Vagina (tissue), 2 donors: ENCODE data around the gene GATAD2B. TPM values are rescaled to one million over a fixed set of nuclear protein-coding genes. Genes with fewer than 3 reads are reported as not detected.

Source experiments
- DNase-seq, 2 donors: peaks; one replicate each; pipeline ENCODE4 v3.0.0-alpha.2; 2017; ENCODE audit errors: extremely low spot score in 2 of 2
- H3K27ac ChIP-seq: fragments of 200-600 bp; sonication (generic); one replicate; pipeline ENCODE4 v1.5.1; 2019
- H3K27me3 ChIP-seq: fragments of 200-600 bp; sonication (generic); one replicate; pipeline ENCODE4 v1.5.1; 2019
- H3K36me3 ChIP-seq, 2 donors: fragments of 200-600 bp; sonication (generic); one replicate each; pipeline ENCODE4 v1.5.1; 2017 to 2019
- H3K4me1 ChIP-seq: fragments of 200-600 bp; sonication (generic); one replicate; pipeline ENCODE4 v1.5.1; 2019
- H3K4me3 ChIP-seq, 2 donors: fragments of 200-600 bp; sonication (generic); 1 replicate in 1 of 2; 2 replicates in 1 of 2; pipeline ENCODE4 v1.5.1; 2016 to 2019
- H3K9me3 ChIP-seq: fragments of 200-600 bp; sonication (generic); one replicate; pipeline ENCODE4 v1.5.1; 2019
- CTCF ChIP-seq, 3 experiments: fragments of 450-650 bp in 2 of 3; fragments of 200-600 bp in 1 of 3; sonication (generic) in 1 of 3; IDR thresholded peaks; one replicate each; pipeline ENCODE4 v1.5.1; 2017 to 2019; ENCODE audit warnings: antibody characterized with exemption in 3 of 3, mild to moderate bottlenecking in 2 of 3, moderate library complexity in 2 of 3
- POLR2A ChIP-seq, 2 donors: fragments of 450-650 bp; IDR thresholded peaks; one replicate each; pipeline ENCODE4 v1.6.1; 2017; ENCODE audit warnings: antibody characterized with exemption in 2 of 2, mild to moderate bottlenecking in 2 of 2, moderate library complexity in 2 of 2
- POLR2AphosphoS5 ChIP-seq, 2 donors: sonication (generic); formaldehyde crosslinking; IDR thresholded peaks; one replicate each; pipeline ENCODE4 v1.9.0; 2017; ENCODE audit warnings: antibody characterized with exemption in 2 of 2, mild to moderate bottlenecking in 2 of 2, low read depth in 1 of 2; ENCODE audit not compliant: insufficient read depth in 1 of 2
- intact Hi-C: fragments of 100-400 bp; cut with DNase I; formaldehyde crosslinking; loops from one replicate; pipeline ENCODE4 v1.15.1; 2023
- total RNA-seq: library from RNA; depleted of rRNA; stranded (reverse); fragments of >200 nt; gene quantifications from one replicate; pipeline ENCODE4 v1.2.3, GENCODE V29; 2016

Gene GATAD2B
- total RNA-seq, 1 donor from 2014 or later, result 24.1 TPM

- Histone ChIP-seq H3K4me1 (peaks cover 59% of the 10 kb centered on the region), H3K4me3 (peak overlapping the region; percentile 89 to 97), H3K27ac (peak overlapping the region; percentile 90), H3K9me3 (no peaks in the 10 kb centered on the region), H3K36me3 (peaks cover 0 to 21% of the 10 kb centered on the region in 2 donors), H3K27me3 (no peaks in the 10 kb centered on the region)
- DNase-seq, result no peak
- TF ChIP-seq POLR2AphosphoS5 (IDR thresholded peaks at IDR 0.05; ENCODE audit: insufficient read depth in 1 of 2, low read depth in 1 of 2) (no peak), POLR2A (IDR thresholded peaks at IDR 0.05) (no peak), CTCF (IDR thresholded peaks at IDR 0.05) (no peak)
- intact Hi-C loops, result loop anchor here (10.0 kb wide), 1 partner anchor 283 kb away; the partner anchor contains the start of genes ILF2 and NPR1
Measured at GRCh38 chr1:153957744-153958110, 35.0 kb upstream of the GATAD2B start.

DNA sequence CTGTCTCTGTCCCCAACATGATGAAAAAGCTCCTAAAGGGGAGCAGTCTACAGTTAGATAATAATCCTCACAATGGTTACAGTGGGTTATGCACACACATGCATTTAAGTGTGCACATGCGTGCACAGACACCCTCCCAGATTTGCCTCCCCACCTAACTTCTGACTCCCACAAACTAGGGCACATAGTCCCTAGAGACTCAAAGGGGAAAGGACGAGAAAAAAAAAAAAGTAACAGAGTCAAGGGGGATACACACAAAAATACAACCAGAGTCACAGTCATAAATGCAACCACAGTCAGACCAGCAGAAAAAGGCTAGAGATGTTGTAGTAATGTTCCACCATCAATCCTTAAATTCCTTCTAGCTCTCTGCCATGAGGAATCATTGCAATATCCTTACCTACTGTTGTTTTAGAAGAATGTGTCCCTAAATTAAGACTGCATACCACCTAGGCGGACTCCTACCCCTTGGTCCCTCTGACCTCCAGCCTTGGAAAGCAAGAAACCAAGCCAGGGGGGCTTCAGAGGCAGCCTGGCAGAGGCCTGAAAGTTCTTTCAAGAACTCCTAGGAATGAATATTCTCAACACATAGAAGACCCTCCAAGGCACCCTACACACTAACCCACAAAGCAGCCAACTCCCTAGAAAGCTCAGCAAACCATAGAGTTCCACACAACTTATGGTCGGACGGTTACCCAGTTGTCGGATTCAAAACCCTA is 34.4 kb upstream of the GATAD2B start:
- Histone ChIP-seq H3K9me3 (no peaks in the 10 kb centered on the region), H3K4me1 (peaks cover 54% of the 10 kb centered on the region), H3K36me3 (peaks cover 0 to 27% of the 10 kb centered on the region in 2 donors), H3K27ac (peak overlapping the region; percentile 90), H3K27me3 (no peaks in the 10 kb centered on the region), H3K4me3 (peak overlapping the region; percentile 89 to 97)
- intact Hi-C loops, result loop anchor here (10.0 kb wide), 1 partner anchor 282 kb away; the partner anchor contains the start of genes ILF2 and NPR1
- no peak for DNase-seq
- TF ChIP-seq CTCF (IDR thresholded peaks at IDR 0.05) (no peak), POLR2AphosphoS5 (IDR thresholded peaks at IDR 0.05; ENCODE audit: insufficient read depth in 1 of 2, low read depth in 1 of 2) (no peak), POLR2A (IDR thresholded peaks at IDR 0.05) (no peak)

DNA sequence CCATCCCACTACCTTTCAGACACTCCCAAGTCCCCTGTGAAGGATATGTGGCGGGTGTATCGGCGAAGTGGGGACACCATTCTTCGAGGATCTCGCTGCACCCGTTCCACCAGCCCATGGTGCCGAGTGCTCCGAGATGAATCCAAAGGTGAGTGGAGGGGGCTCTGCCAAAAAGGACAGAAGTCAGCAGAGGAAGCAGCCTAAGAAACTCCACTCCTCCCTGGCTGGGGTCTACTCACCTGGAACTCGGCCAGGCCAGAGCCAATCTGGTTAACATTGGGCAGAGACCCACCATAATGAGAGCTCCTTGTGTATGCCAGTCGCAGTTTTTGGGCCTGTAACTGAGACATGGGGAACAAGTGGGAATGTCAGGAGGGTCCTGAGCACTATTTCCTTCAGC is 32.1 kb upstream of the GATAD2B start:
- H3K36me3 ChIP-seq, result peaks cover 0 to 41% of the 10 kb centered on the region in 2 donors
- no peaks in the 10 kb centered on the region for H3K27me3 ChIP-seq
- H3K4me1 ChIP-seq, result peaks cover 45% of the 10 kb centered on the region
- no peak overlapping the region for H3K27ac ChIP-seq
- H3K4me3 ChIP-seq, result no peak overlapping the region
- no peak for DNase-seq
- TF ChIP-seq POLR2AphosphoS5 (IDR thresholded peaks at IDR 0.05; ENCODE audit: insufficient read depth in 1 of 2, low read depth in 1 of 2), result no peak
- TF ChIP-seq POLR2A (IDR thresholded peaks at IDR 0.05), result no peak
- no peak for TF ChIP-seq CTCF (IDR thresholded peaks at IDR 0.05)
- intact Hi-C loops, result loop anchor here (10.0 kb wide), 1 partner anchor 280 kb away; the partner anchor contains the start of genes ILF2 and NPR1
- H3K9me3 ChIP-seq, result no peaks in the 10 kb centered on the region

DNA sequence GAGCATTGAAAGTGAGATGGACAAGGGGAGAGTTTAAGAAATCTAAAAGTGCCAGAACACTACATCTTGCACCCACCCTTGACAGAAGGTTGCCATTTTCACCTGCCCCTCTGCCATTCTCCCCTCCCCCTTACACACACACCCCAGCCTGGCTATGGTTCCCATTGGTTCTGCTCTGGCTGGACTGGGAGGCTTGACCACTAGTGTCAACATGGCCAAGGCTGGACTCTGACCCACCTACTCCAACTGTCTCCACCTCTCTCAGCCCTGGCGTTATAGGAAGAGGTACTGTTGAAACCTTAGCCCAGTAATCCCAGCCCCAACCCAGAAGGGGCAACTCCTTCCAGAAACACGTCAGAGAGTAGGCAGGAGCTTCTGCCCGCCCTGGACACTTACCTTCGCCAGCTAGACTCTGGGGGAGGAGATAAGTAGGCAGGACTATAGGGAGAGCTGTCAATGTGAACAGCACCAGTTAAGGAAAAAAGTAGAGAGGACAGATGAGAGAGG is 31.1 kb upstream of the GATAD2B start:
- Histone ChIP-seq H3K4me3 (no peak overlapping the region), H3K36me3 (peaks cover 0 to 48% of the 10 kb centered on the region in 2 donors), H3K4me1 (peaks cover 39% of the 10 kb centered on the region), H3K27ac (no peak overlapping the region), H3K9me3 (no peaks in the 10 kb centered on the region), H3K27me3 (no peaks in the 10 kb centered on the region)
- intact Hi-C loops, result loop anchor here (10.0 kb wide), 1 partner anchor 279 kb away; the partner anchor contains the start of genes ILF2 and NPR1
- TF ChIP-seq POLR2AphosphoS5 (IDR thresholded peaks at IDR 0.05; ENCODE audit: insufficient read depth in 1 of 2, low read depth in 1 of 2) (no peak), CTCF (IDR thresholded peaks at IDR 0.05) (no peak), POLR2A (IDR thresholded peaks at IDR 0.05) (no peak)
- DNase-seq, result no peak

GRCh38 chr1:153951801-153952200 is 29.0 kb upstream of the GATAD2B start:
- no peak overlapping the region for H3K4me3 ChIP-seq
- intact Hi-C loops, result loop anchor here (10.0 kb wide), 1 partner anchor 277 kb away; the partner anchor contains the start of genes ILF2 and NPR1
- TF ChIP-seq POLR2AphosphoS5 (IDR thresholded peaks at IDR 0.05; ENCODE audit: insufficient read depth in 1 of 2, low read depth in 1 of 2) (no peak), CTCF (IDR thresholded peaks at IDR 0.05) (no peak), POLR2A (IDR thresholded peaks at IDR 0.05) (no peak)
- no peak overlapping the region for H3K27ac ChIP-seq
- H3K9me3 ChIP-seq, result no peaks in the 10 kb centered on the region
- no peaks in the 10 kb centered on the region for H3K27me3 ChIP-seq
- peaks cover 30% of the 10 kb centered on the region for H3K4me1 ChIP-seq
- H3K36me3 ChIP-seq, result peaks cover 0 to 62% of the 10 kb centered on the region in 2 donors
- no peak for DNase-seq
